Astrocyte of the spinal cord (primary cell): Measurements from ENCODE around the gene FOXO1.

Source experiments
- DNase-seq: peaks from one replicate; pipeline ENCODE4 v3.0.0; 2011; ENCODE audit warnings: low read depth, low spot score
- H3K4me3 ChIP-seq: 2 replicates; pipeline ENCODE4 v1.5.1; 2011; ENCODE audit warnings: low read depth, mild to moderate bottlenecking, low read length, moderate library complexity
- in situ Hi-C: cut with HindIII; loops from 2 replicates; pipeline ENCODE4 v1.10.0; 2017; ENCODE audit warnings: low sequenced_read_pairs
- TF ChIP-seq, protein P1 (sequence below): IDR thresholded peaks from 2 replicates; pipeline ENCODE4 v1.5.1; 2012; ENCODE audit warnings: low read depth, mild to moderate bottlenecking, low read length, inconsistent platforms

Gene FOXO1

DNA sequence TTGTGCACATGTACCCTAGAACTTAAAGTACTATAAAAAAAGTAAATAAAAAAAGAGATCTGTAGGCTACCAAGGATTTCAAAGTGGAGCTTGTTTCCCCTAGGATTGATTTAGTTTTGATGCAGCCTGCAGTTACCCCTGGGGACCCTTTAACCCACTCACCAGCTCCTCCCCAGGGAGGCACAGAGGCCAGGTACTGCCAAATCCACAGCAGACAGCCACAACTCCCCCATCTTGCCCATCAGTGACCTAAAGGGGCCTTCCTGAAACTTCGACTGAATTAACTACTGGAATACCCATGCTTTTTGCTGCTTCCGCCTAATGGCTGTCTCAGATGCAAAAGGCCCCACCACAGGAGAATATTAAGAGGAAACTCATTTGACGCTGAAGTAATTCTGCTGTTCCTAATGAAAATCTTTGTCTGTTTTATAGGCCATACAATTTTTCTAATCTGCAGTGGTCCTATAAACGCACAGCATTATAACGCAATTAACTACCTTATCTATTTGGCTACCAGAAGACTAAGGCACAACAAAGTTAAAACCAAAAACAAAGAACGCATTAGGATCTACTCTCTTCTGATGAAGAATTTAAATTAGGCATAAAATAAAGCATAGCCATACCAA, 95.0 kb downstream of the FOXO1 start:
- DNase-seq = no peak
- no peak overlapping the region for H3K4me3 ChIP-seq
- TF ChIP-seq, protein P1, sequence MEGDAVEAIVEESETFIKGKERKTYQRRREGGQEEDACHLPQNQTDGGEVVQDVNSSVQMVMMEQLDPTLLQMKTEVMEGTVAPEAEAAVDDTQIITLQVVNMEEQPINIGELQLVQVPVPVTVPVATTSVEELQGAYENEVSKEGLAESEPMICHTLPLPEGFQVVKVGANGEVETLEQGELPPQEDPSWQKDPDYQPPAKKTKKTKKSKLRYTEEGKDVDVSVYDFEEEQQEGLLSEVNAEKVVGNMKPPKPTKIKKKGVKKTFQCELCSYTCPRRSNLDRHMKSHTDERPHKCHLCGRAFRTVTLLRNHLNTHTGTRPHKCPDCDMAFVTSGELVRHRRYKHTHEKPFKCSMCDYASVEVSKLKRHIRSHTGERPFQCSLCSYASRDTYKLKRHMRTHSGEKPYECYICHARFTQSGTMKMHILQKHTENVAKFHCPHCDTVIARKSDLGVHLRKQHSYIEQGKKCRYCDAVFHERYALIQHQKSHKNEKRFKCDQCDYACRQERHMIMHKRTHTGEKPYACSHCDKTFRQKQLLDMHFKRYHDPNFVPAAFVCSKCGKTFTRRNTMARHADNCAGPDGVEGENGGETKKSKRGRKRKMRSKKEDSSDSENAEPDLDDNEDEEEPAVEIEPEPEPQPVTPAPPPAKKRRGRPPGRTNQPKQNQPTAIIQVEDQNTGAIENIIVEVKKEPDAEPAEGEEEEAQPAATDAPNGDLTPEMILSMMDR = no peak
- in situ Hi-C loops = no loop called here

DNA sequence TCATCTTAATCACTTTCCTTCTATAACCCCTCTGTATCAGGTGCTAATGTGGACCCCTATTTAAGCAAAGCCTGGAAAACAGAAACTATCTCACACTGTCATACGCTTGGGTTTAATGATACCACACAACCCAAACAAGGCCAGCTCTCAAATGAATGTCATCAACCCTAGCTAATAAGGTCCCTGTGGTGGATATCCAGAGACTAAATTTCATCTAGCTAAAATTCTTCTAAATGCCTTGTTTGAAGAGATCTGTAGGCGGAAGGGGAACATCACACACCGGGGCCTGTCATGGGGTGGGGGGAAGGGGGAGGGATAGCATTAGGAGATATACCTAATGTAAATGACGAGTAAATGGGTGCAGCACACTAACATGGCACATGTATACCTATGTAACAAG, 95.5 kb downstream of the FOXO1 start:
- in situ Hi-C loops = no loop called here
- DNase-seq = no peak
- no peak overlapping the region for H3K4me3 ChIP-seq
- TF ChIP-seq, protein P1 = no peak

DNA sequence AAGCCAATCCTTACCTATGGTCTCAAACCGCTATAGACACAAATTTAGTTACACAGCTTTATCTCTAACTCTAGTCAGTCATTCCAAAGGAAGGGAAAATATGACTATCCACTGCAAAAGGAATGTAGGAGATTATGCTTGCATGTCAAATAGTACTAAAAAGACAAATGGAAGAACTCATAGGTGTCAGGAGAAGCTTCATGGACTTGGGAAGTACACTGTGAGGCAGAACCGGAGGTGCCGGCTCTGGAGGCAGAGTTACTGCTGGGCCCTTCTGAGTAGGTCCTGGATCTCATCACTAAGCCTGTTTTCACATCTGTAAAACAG, 97.5 kb downstream of the FOXO1 start:
- TF ChIP-seq, protein P1 = no peak
- no peak overlapping the region for H3K4me3 ChIP-seq
- in situ Hi-C loops = no loop called here

DNA sequence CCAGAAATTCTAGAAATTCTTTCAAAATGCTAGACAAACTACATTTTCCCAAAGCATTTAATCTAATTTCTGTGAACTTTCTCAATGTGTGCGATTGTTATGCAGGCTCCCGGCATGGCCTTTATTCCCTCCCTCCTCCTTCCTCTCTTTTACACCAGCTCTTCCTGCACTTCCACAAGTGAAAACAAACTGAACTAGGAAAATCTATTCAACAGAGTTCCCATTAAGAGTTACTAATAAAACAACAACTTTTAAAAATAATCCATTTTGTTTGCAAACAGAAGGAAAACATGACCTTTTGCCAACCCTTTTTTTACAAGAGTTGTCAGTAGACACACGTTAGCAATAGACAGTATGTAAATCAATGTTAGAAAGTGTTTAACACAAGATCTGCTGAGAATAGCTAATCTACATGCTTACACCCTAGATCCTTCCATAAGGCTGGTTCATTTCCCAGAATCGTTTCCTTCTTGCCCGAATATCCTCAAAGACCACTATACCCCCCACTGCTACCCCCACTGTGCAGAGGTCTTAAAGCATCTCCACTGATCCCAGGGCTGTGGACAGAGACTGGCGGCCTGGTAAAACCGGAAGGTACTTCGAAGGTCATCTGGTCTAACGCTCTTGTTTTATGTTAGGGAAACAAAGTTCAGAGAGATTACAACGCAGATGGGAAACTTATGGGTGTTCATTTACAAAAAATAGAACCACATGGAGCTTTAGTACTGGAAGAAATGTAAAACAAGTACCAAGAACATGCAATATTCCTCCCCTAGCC, 98.0 kb downstream of the FOXO1 start:
- in situ Hi-C loops = no loop called here
- no peak overlapping the region for H3K4me3 ChIP-seq
- TF ChIP-seq, protein P1 = no peak
- DNase-seq = no peak

More for the DNA sequence above, 97.5 kb downstream of the FOXO1 start:
- DNase-seq = no peak

DNA sequence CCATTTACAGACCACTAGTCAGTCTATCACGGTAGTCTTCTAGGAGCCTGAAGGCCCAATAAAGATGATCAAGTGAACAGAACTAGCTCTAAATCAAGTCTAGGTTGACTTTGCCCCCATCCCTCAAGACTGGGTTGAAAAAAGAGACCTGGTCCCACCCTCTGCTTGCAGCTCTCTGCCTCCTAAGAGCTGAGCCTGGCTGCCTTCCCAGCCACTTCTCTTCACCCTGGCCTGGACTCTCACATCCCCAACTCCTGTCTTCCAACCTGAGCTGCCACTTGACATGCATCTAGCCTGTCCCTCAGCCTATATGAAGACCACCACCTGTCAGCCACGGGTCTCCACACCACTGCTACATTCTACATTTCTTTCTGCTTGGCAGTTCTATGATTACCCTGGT, 99.6 kb downstream of the FOXO1 start:
- H3K4me3 ChIP-seq = no peak overlapping the region
- TF ChIP-seq, protein P1 = no peak
- no peak for DNase-seq
- in situ Hi-C loops = no loop called here

DNA sequence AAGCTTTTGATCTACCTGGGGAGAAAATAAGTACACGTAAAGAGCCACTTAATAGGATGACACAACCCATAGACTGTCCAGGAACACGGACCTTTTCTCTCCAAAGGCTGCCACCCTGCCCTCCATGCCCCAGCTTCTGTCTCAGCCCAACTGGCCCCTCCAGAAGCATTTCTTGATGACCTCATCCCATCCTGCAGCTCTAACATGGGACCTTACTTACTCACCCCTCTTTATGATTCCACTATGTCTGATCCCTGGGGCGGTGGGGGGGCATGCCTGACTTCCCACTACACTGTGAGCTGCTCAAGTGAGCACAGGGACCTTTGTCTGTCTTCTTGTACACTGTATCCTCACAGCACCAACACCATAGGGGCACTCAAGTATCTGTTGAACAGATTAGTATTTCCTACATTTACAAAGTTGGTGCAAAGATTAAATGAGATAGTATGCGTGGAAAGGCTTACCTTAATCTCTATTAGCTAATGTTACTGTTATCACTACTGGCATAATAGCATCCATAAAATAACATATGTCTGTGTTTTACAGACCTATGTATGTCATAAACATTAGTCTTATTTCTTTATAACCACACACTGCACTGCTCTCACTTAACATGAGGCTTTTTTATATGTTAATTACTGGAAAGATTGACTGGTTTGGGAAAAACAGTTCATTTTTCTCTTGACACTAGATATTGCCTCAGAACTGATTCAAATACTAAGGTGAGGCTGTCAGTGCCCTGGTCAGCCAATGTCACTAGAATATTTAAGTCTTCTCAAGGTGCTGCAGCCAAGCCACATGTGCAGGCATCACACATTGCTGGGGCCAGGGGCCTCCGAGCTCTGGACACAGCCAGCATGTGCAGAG, 100.9 kb downstream of the FOXO1 start:
- TF ChIP-seq, protein P1 = no peak
- H3K4me3 ChIP-seq = no peak overlapping the region
- no peak for DNase-seq
- in situ Hi-C loops = no loop called here
